ENCODE measurements around the gene SPINDOC. TPM values are rescaled to one million over a fixed set of nuclear protein-coding genes. Genes with fewer than 3 reads are reported as not detected.

SPINDOC gene
- total RNA-seq, 1 experiment from 2014 or later: 17.1 TPM

GRCh38 chr11:63851364-63851763 lies 38.1 kb downstream of the SPINDOC start:
- POLR2A ChIA-PET: interaction anchor here (0.6 to 1.8 kb wide), 3 partner anchors 10 to 29 kb away, joined by 3 to 5 read pairs (median 3); no protein-coding TSS in a partner anchor
- TF ChIP-seq CTCF (IDR thresholded peaks at IDR 0.05; ENCODE audit: unreplicated experiment): no peak
- Mint-ChIP-seq H3K4me1 (ENCODE audit: insufficient read depth, unreplicated experiment) (peaks cover 9% of the 10 kb centered on the region), H3K27me3 (ENCODE audit: insufficient read depth, unreplicated experiment) (no peaks in the 10 kb centered on the region), H3K9me3 (ENCODE audit: unreplicated experiment) (no peaks in the 10 kb centered on the region), H3K36me3 (ENCODE audit: insufficient read depth, unreplicated experiment) (peaks cover 46% of the 10 kb centered on the region), H3K4me3 (ENCODE audit: unreplicated experiment) (no peak overlapping the region), H3K27ac (ENCODE audit: low read depth, unreplicated experiment) (peak overlapping the region; percentile 7)
- no peak for DNase-seq (ENCODE audit: unreplicated experiment)
- BruUV-seq (replicated peaks): no TSS peak
- intact Hi-C loops (cut with micrococcal nuclease): no loop called here
- CTCF ChIA-PET: interaction anchor here (0.9 to 1.2 kb wide), 2 partner anchors 16 to 94 kb away, joined by 3 to 5 read pairs; no protein-coding TSS in a partner anchor

GRCh38 chr11:63853476-63853875 lies 40.2 kb downstream of the SPINDOC start:
- no peaks in the 10 kb centered on the region for H3K27me3 Mint-ChIP-seq (ENCODE audit: insufficient read depth, unreplicated experiment)
- peaks cover 48% of the 10 kb centered on the region for H3K36me3 Mint-ChIP-seq (ENCODE audit: insufficient read depth, unreplicated experiment)
- intact Hi-C loops (cut with micrococcal nuclease): no loop called here
- H3K4me3 Mint-ChIP-seq (ENCODE audit: unreplicated experiment): no peak overlapping the region
- no peak overlapping the region for H3K27ac Mint-ChIP-seq (ENCODE audit: low read depth, unreplicated experiment)
- POLR2A ChIA-PET: interaction anchor here (1.2 to 1.4 kb wide), 2 partner anchors 9 to 13 kb away, joined by 3 to 4 read pairs; no protein-coding TSS in a partner anchor
- no TSS peak for BruUV-seq (replicated peaks)
- peaks cover 9% of the 10 kb centered on the region for H3K4me1 Mint-ChIP-seq (ENCODE audit: insufficient read depth, unreplicated experiment)
- H3K9me3 Mint-ChIP-seq (ENCODE audit: unreplicated experiment): no peaks in the 10 kb centered on the region
- TF ChIP-seq CTCF (IDR thresholded peaks at IDR 0.05; ENCODE audit: unreplicated experiment): no peak
- no peak for DNase-seq (ENCODE audit: unreplicated experiment)
- CTCF ChIA-PET: interaction anchor here (0.7 kb wide), 1 partner anchor 9 kb away, joined by 3 read pairs; no protein-coding TSS in a partner anchor

- intact Hi-C loops (cut with micrococcal nuclease): no loop called here
- Mint-ChIP-seq H3K9me3 (ENCODE audit: unreplicated experiment) (no peaks in the 10 kb centered on the region), H3K27ac (ENCODE audit: low read depth, unreplicated experiment) (no peak overlapping the region), H3K4me1 (ENCODE audit: insufficient read depth, unreplicated experiment) (peaks cover 9% of the 10 kb centered on the region), H3K27me3 (ENCODE audit: insufficient read depth, unreplicated experiment) (no peaks in the 10 kb centered on the region), H3K4me3 (ENCODE audit: unreplicated experiment) (no peak overlapping the region), H3K36me3 (ENCODE audit: insufficient read depth, unreplicated experiment) (peaks cover 42% of the 10 kb centered on the region)
- TF ChIP-seq CTCF (IDR thresholded peaks at IDR 0.05; ENCODE audit: unreplicated experiment): no peak
- no peak for DNase-seq (ENCODE audit: unreplicated experiment)
- no TSS peak for BruUV-seq (replicated peaks)
- ChIA-PET POLR2A (no interaction called here), CTCF (interaction anchor here (0.6 to 1.0 kb wide), 4 partner anchors 16 to 53 kb away, joined by 3 read pairs; no protein-coding TSS in a partner anchor)
Observed at GRCh38 chr11:63854696-63855095, 41.4 kb downstream of the SPINDOC start.

- BruUV-seq (replicated peaks): no TSS peak
- ChIA-PET POLR2A (interaction anchor here (0.8 to 1.1 kb wide), 2 partner anchors 11 to 15 kb away, joined by 4 read pairs; no protein-coding TSS in a partner anchor), CTCF (interaction anchor here (0.6 to 1.0 kb wide), 4 partner anchors 13 to 532 kb away, joined by 3 to 5 read pairs (median 4); partner anchors contain the start of gene NAA40)
- no peak overlapping the region for H3K4me3 Mint-ChIP-seq (ENCODE audit: unreplicated experiment)
- no peak overlapping the region for H3K27ac Mint-ChIP-seq (ENCODE audit: low read depth, unreplicated experiment)
- DNase-seq (ENCODE audit: unreplicated experiment): no peak
- H3K27me3 Mint-ChIP-seq (ENCODE audit: insufficient read depth, unreplicated experiment): no peaks in the 10 kb centered on the region
- no peaks in the 10 kb centered on the region for H3K9me3 Mint-ChIP-seq (ENCODE audit: unreplicated experiment)
- intact Hi-C loops (cut with micrococcal nuclease): no loop called here
- peaks cover 45% of the 10 kb centered on the region for H3K36me3 Mint-ChIP-seq (ENCODE audit: insufficient read depth, unreplicated experiment)
- peaks cover 7% of the 10 kb centered on the region for H3K4me1 Mint-ChIP-seq (ENCODE audit: insufficient read depth, unreplicated experiment)
- TF ChIP-seq CTCF (IDR thresholded peaks at IDR 0.05; ENCODE audit: unreplicated experiment): no peak
Observed at GRCh38 chr11:63855975-63856374, 42.7 kb downstream of the SPINDOC start.
